Measurements from ENCODE around the gene CAMK1. TPM values are rescaled to one million over a fixed set of nuclear protein-coding genes. Genes with fewer than 3 reads are reported as not detected.

CAMK1 gene
- total and polyA plus RNA-seq, 4 donors = 13.8 to 20.1 (median 16.7) TPM

DNA sequence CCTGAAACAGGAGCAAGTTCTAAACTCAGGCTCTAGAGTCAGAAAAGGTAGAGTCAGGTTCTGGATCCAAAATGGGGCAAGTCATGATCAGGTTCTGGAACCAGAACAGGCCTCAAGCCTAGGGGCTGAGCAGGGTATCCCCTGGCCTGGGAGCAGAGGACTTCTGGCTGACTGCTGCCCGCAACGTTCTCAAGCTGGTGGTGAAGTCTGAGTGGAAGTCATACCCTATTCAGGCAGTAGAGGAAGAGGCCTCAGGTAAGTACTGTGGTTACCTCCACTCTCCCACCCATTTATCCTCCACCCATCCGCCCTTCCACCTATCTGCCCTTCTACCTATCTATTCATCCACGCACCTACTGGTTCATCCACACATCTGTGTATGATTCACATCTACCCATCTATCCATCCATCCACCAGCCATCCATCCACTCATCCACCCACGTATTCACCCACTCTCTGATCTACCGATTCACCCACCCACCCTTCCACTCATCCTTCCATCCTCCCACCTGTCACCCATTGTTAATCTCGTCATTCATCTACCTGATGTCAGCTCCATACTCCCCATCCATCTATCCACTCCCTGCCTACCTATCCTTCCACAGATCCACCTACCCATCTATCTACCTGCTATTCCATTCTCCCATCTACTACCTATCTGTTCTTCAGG lies 49.1 kb upstream of the CAMK1 start:
- H3K36me3 ChIP-seq (ENCODE audit: control insufficient read depth in 4 of 4, insufficient read depth in 3 of 4, low read depth in 1 of 4, low read length in 3 of 4) = peaks cover 0 to 2% (median 0%) of the 10 kb centered on the region in 4 donors
- no peaks in the 10 kb centered on the region for H3K4me1 ChIP-seq (ENCODE audit: control insufficient read depth in 4 of 4, insufficient read depth in 4 of 4, low read length in 3 of 4)
- H3K9me3 ChIP-seq (ENCODE audit: control insufficient read depth in 4 of 4, low read length in 3 of 4) = no peaks in the 10 kb centered on the region
- DNase-seq (ENCODE audit: low spot score) = no peak
- H3K9ac ChIP-seq (ENCODE audit: low read depth in 1 of 2, low read length in 2 of 2) = no peak overlapping the region
- no peak overlapping the region for H3K4me3 ChIP-seq (ENCODE audit: low read depth in 1 of 3, low read length in 3 of 3)
- 83% methylated on average over 7 of the region's 7 CpGs for WGBS
- no peaks in the 10 kb centered on the region for H3K27me3 ChIP-seq (ENCODE audit: control insufficient read depth in 4 of 4, insufficient read depth in 4 of 4, low read length in 3 of 4)
- no peak overlapping the region for H3K27ac ChIP-seq (ENCODE audit: low read depth in 1 of 2, low read length in 2 of 2)
- TF ChIP-seq, protein P1, sequence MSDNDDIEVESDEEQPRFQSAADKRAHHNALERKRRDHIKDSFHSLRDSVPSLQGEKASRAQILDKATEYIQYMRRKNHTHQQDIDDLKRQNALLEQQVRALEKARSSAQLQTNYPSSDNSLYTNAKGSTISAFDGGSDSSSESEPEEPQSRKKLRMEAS (IDR thresholded peaks at IDR 0.05) = no peak
- TF ChIP-seq ZBTB33 (IDR thresholded peaks at IDR 0.05) = no peak

DNA sequence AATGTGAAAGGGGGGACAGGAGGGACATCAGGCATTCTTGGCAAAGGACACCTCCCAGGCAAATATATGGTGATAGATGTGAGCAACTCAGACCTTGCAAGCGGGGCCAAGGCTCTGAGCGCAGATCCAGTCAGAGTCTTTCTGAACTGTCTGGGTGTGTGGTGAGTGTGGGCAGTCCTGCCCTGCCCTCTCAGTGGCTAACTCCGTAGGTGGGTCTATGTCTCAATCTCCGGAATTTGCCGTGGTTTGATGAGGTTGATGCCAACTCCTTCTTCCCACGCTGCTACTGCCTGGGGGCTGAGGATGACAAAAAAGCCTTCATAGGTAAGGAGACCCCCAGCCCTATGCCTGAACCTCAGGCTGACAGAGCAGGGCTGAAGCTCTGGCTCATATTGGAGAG lies 47.7 kb upstream of the CAMK1 start:
- Histone ChIP-seq H3K4me1 (ENCODE audit: control insufficient read depth in 4 of 4, insufficient read depth in 4 of 4, low read length in 3 of 4) (no peaks in the 10 kb centered on the region), H3K9ac (ENCODE audit: low read depth in 1 of 2, low read length in 2 of 2) (no peak overlapping the region), H3K4me3 (ENCODE audit: low read depth in 1 of 3, low read length in 3 of 3) (no peak overlapping the region), H3K27me3 (ENCODE audit: control insufficient read depth in 4 of 4, insufficient read depth in 4 of 4, low read length in 3 of 4) (no peaks in the 10 kb centered on the region), H3K9me3 (ENCODE audit: control insufficient read depth in 4 of 4, low read length in 3 of 4) (no peaks in the 10 kb centered on the region), H3K36me3 (ENCODE audit: control insufficient read depth in 4 of 4, insufficient read depth in 3 of 4, low read depth in 1 of 4, low read length in 3 of 4) (peaks cover 0 to 2% (median 0%) of the 10 kb centered on the region in 4 donors), H3K27ac (ENCODE audit: low read depth in 1 of 2, low read length in 2 of 2) (no peak overlapping the region)
- WGBS = 93% methylated on average over 6 of the region's 6 CpGs
- TF ChIP-seq ATF3 (IDR thresholded peaks at IDR 0.05) (no peak), SP1 (IDR thresholded peaks at IDR 0.05) (no peak), REST (IDR thresholded peaks at IDR 0.05) (no peak), HNF4A (conservative IDR thresholded peaks at IDR 0.05) (no peak), ZBTB33 (IDR thresholded peaks at IDR 0.05) (no peak), CTCF (IDR thresholded peaks at IDR 0.05; ENCODE audit: low read depth, low read length, missing input control) (no peak), FOXA1 (IDR thresholded peaks at IDR 0.05) (no peak), RXRA (IDR thresholded peaks at IDR 0.05) (no peak), YY1 (IDR thresholded peaks at IDR 0.05) (no peak), HNF4G (IDR thresholded peaks at IDR 0.05) (no peak), NR2F2 (IDR thresholded peaks at IDR 0.05) (no peak), GABPA (IDR thresholded peaks at IDR 0.05 in 1 of 2, conservative IDR thresholded peaks at IDR 0.05 in 1 of 2) (no peak), RAD21 (IDR thresholded peaks at IDR 0.05) (no peak)
- TF ChIP-seq, protein P1 (IDR thresholded peaks at IDR 0.05) = no peak
- DNase-seq (ENCODE audit: low spot score) = no peak

All from liver (tissue), 9 donors.